ENCODE results near the gene ZNF207.

- TF ChIP-seq CTCF (IDR thresholded peaks at IDR 0.05) (no peak), POLR2AphosphoS5 (IDR thresholded peaks at IDR 0.05) (no peak), POLR2A (IDR thresholded peaks at IDR 0.05) (no peak), EP300 (IDR thresholded peaks at IDR 0.05) (no peak)
Measured at GRCh38 chr17:32370426-32370825, 20.5 kb downstream of the ZNF207 start.

All from gastroesophageal sphincter (tissue), 3 donors.